NCI-H345 (cell line): ENCODE data around the gene MAN2B2.
"Not testable (repeated sequence)": the region's sequence is repeated elsewhere in the genome, so short reads cannot be mapped to it uniquely, and the experiment has no call there.

ENCODE experiments used
- DNase-seq: peaks from one replicate; lab custom pipeline; 2025; lab: John Stamatoyannopoulos, UW

MAN2B2 gene

GRCh38 chr4:6644792-6645530 lies 70.0 kb downstream of the MAN2B2 start:
- DNase-seq, result no peak

GRCh38 chr4:6647169-6647568 lies 72.2 kb downstream of the MAN2B2 start:
- DNase-seq, result no peak

GRCh38 chr4:6647582-6648230 lies 72.7 kb downstream of the MAN2B2 start:
- DNase-seq, result no peak

- no peak for DNase-seq
Observed at GRCh38 chr4:6649216-6649615, 74.2 kb downstream of the MAN2B2 start.

GRCh38 chr4:6654211-6654610 lies 79.2 kb downstream of the MAN2B2 start:
- DNase-seq, result not testable (repeated sequence)

- DNase-seq, result not testable (repeated sequence)
Observed at GRCh38 chr4:6655291-6655690, 80.3 kb downstream of the MAN2B2 start.

- no peak for DNase-seq
Observed at GRCh38 chr4:6655924-6656323, 80.9 kb downstream of the MAN2B2 start.

GRCh38 chr4:6657242-6658208 lies 82.5 kb downstream of the MAN2B2 start:
- DNase-seq, result no peak

- DNase-seq, result no peak
Observed at GRCh38 chr4:6658209-6658595, 83.2 kb downstream of the MAN2B2 start.

GRCh38 chr4:6658597-6659075 lies 83.6 kb downstream of the MAN2B2 start:
- no peak for DNase-seq

GRCh38 chr4:6659897-6660296 lies 84.9 kb downstream of the MAN2B2 start:
- DNase-seq, result no peak

GRCh38 chr4:6660430-6660829 lies 85.4 kb downstream of the MAN2B2 start:
- no peak for DNase-seq

GRCh38 chr4:6662591-6662990 lies 87.6 kb downstream of the MAN2B2 start:
- DNase-seq, result no peak

GRCh38 chr4:6663596-6664393 lies 88.8 kb downstream of the MAN2B2 start:
- no peak for DNase-seq

- DNase-seq, result no peak
Observed at GRCh38 chr4:6665320-6665654, 90.3 kb downstream of the MAN2B2 start.

GRCh38 chr4:6668391-6668790 lies 93.4 kb downstream of the MAN2B2 start:
- no peak for DNase-seq

- no peak for DNase-seq
Observed at GRCh38 chr4:6671648-6672047, 96.7 kb downstream of the MAN2B2 start.

- DNase-seq, result no peak
Observed at GRCh38 chr4:6672131-6672530, 97.1 kb downstream of the MAN2B2 start.

- DNase-seq, result not testable (repeated sequence)
Observed at GRCh38 chr4:6672541-6673190, 97.7 kb downstream of the MAN2B2 start.
